Pulmonary artery endothelial cell (primary cell): ENCODE data around the gene RAB43. TPM values are rescaled to one million over a fixed set of nuclear protein-coding genes. Genes with fewer than 3 reads are reported as not detected.
"Not testable (repeated sequence)": the region's sequence is repeated elsewhere in the genome, so short reads cannot be mapped to it uniquely, and the experiment has no call there.

Source experiments
- DNase-seq: peaks from one replicate; pipeline ENCODE4 v3.0.0-alpha.2; 2011; ENCODE audit warnings: low read depth, low spot score
- total RNA-seq: library from RNA; depleted of rRNA; stranded (reverse); fragments of >200 nt; gene quantifications from 2 replicates; pipeline ENCODE4 v1.2.3, GENCODE V29; 2014

RAB43 gene
- total RNA-seq, 1 donor from 2014 or later, result 27.7 TPM

DNA sequence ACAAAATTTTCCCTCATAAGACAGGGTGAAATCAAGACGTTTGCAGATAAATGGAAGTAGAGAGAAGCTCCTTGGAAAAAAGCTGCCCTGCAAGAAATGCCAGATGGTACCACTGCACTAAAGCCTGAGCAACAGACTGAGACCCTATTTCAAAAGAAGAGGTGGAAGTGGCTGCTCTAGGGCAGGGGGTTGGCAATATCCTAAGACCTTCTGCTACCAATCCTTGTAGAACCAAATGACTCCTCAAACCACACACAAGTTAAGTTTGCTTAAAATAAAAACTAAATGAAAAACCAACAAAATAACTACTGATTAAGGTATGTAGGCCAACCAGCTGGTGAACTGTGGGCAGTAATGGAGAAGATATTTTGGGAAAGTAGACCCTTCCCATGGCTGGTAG lies 21.3 kb downstream of the RAB43 start:
- DNase-seq, result no peak

DNA sequence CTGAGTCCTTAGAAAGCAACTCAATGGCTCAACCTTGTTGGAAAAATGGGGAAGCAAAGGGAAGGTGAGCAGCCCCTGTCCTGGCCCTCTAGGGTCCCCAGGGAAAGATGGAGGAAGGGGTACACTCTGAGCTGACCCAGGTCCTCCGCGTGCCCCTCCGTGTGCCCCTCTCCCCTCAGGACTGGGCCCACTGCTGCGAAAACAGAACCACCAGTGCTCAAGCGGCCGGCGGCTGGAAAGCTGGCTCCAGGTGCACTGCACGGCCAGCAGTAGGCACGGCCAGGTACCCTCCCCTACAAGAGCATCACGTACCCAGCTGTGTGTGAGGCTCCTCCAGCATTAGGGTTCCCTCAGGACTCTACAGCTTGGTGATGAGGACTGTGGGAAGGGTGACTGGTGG lies 26.3 kb downstream of the RAB43 start:
- no peak for DNase-seq

DNA sequence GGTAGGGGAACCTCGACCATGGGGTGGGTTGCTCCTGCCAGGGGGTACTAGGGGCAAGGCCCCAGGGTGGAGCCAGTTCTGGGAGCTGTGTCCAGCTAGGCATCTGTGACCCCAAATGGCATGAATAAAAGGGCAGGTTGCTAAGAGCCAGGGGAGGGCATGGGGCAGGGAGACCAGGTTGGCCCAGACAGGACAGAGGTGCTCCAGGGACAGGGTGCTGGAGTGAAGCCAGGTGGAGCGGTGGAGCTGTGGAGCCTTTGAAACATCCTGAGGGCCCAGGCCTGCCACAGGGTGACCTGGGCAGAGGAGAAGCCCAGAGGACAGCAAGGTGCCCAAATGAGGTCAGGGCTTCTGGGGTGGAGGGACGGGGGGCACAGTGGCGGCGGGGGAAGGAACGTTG lies 33.3 kb downstream of the RAB43 start:
- DNase-seq, result not testable (repeated sequence)

DNA sequence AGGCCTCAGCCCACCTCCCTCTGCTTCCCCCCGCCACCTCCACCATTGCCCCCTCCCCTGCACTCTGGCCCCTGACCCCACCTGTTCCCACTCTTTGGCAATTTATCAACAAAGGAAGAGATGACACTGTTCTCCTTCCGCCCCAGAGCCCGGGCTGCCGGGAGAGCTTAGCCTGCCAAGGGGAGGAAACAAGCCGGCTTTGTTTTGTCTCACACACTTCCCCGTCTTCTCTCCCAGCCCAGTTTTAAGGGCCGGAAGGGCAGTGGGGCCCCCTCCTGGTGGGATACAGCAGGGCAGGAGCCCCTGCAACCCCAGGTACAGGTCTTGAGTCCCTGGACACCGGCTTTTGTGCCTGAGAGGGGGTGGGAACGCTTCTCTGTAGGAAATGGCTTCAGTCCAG lies 33.7 kb downstream of the RAB43 start:
- not testable (repeated sequence) for DNase-seq

DNA sequence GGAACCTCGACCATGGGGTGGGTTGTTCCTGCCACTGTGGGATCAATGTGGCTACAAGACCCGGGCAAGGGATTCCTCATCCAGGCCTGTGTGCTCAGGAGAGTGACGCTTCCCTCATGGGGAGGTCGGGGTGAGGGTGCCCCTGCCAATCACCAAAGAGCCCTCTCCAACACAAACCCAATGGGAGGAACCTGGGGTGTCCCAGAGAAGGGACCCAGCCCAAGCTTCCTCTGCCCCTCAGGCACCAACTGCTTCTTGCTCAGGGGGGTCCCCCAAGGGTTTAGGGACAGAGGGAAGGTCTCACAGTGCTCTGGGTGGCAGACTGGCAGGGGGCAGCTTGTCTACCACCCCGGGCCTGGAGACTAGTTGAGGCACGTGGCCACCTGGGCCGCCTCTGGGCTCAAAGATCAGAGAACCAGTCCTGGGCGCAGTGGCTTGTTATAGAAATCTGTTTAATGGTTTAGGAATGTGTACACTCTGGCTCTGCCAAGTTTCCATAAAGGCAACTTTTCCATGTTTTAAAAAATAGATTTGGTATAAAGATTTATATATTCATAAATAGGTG lies 34.4 kb downstream of the RAB43 start:
- DNase-seq, result no peak

DNA sequence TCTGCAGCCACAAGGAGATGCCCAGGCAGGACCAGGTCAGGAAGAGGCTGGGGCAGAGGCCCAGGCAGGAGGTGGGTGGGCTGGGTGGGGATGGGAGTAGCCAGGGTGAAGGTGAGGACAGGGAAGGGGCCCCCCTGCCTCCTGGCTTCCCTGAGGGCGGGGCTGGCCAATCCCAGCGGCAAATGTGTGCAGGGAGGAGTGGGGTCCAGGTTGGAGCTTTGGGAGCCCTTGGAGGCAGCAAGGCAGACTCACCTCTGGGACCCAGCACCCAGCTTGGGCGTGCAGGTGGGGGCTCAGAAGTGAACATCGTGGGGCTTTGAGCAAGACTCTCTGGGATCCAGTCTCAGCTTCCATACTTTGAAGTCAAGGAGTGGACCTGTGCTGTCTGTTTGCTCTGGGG lies 35.8 kb downstream of the RAB43 start:
- no peak for DNase-seq

DNA sequence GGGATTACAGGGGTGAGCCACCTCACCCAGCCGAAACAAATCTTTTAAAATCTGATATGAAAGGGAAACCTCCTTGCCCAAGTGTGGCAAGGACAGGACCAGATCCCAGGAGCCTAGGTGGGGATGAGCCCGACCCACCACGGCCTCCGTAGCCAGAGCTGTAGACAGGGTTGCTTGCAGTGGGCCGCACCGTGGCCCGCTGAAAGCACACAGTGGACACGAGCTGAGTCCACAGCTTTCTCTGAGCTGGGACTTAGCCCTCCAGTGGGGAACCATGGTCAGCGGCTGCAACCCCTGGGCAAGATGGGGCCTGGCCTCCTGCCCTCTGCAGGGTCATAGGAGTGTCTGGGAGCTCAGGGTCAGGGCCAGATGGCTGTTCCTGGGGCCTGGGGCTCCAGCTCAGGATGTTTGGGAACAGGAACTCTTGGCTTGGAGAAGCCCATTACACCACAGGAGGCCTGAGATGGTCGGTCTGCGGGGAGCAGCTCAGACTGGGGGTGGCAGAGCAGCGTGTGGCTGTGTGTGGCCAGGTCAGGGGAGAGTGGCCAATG lies 36.4 kb downstream of the RAB43 start:
- no peak for DNase-seq

DNA sequence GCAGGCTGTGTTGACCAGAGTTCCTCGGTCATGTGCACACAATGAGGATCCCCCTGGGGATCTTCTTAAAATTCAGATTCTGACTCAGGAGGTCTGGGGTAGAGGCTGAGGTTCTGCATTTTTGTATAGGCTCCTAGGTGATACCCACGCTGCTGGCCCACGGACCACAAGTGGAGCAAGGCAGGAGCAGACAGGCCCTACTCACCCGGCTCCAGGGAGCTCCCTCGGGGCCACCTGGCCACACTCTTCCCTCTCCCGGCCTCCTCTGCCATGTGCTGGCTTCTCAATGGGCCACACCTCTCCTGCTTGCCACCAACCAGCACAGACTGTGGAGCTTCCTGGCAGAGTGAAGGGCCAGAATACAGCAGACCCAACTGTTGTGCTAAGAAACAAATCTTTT lies 37.1 kb downstream of the RAB43 start:
- DNase-seq, result no peak

DNA sequence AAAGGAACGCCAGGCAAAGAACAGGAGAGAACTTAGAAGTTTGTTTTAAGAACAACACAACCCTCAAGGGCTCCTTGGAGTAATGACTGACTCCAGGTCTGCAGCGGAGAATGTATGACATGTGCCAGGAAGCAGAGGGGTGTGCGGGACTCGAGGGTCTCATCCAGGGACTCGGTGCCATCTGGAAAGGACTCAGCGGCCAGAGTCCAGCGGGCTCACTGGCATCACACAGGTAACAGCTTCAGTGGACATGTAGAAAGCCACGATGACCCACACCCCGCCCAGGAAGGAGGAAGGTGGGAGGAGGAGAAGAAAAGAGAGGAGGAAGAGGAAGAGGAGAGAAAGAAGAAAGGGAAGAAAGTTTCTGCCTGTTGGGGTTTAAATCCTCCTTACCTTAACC lies 39.6 kb downstream of the RAB43 start:
- DNase-seq, result no peak

DNA sequence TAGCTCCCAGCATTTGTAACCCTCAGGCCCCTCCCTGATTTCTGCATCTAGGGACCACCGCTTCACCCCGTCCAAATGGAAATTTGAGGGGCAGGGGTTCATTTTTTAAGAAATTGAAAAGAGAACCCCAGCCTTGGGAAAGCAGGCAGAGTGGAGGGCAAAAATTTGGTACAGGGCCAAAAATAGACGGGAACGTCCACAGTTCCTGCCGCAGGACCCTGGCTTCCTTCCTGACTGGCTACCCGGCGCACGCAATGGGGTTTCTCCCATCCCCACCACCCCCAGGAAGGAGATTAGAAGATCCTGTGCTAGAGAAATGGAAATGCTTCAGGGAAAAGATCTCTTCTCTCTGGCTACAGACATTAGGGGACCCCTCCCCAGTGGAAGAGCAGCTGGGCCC lies 40.1 kb downstream of the RAB43 start:
- no peak for DNase-seq

DNA sequence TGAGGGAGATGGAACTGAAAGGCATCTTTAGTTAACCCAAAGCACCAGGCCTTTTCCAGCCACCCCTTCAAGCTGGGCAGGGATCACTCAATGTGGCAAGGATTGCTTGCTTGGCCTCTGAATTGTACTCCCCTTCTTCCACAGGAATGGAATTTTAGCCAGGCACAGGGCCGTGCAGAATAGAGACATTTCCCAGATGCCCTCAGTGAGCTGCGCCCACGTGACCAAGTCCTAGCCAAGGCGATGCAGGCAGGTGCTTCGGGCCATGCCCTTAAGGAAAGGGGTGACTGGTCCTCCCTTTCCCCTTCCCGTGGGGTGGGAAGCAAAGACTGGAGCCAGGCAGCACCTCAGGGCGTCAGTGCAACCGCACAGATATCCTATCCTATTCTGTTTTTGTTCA lies 43.1 kb downstream of the RAB43 start:
- no peak for DNase-seq

DNA sequence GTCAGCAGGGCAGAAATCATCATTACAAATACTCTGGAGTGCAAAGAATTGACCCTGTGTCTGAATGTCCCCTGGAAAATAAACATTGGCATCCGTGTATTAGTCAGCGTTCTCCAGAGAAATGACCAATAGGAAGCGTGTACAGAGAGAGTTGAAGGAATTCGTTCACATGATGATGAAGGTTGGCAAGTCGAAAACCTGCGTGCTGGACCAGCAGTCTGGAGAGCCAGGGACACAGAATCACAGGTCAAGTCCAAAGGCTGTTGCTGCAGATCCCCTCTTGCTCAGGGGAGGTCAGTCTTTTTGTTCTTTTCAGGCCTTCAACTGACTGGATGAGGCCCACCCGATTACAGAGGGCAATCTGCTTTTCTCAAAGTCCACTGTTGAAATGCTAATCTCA lies 44.4 kb downstream of the RAB43 start:
- no peak for DNase-seq

DNA sequence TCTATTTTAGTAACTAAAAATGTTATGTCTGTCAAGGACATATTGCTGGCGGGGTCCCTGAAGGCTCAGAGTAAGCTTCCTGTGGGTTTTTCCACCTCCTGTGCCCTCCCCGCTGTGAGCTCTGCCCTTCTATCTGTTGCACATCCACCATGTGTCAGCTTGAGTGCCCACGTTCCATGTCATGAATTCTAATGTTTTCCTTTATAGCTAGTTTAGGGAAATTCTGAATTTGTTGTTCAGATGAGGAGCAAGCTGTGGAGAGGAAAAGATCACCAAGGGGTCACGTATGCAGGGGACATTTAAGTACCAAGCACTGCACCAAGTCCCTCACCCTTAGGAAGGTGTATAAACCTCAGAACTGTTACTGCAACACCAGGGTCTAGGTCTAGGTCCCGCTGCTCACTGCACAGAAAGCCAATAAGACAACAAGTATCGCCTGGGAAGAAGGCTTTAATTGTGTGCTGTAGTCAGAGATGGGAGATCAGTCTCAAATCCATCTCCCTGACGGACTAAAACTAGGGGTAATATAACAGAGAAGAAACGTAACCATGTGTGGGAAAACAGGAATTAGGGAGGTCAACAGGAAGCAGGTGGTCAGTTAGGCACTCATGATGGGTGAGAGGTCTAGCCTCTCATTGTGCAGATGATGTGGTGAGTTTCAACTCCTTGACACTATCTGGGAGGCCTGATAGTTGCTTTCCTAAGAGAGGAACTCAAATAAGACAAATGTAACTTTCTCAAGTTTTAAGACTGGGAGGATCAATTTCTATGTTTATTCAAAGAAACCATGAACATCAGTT lies 51.3 kb downstream of the RAB43 start:
- DNase-seq, result no peak

DNA sequence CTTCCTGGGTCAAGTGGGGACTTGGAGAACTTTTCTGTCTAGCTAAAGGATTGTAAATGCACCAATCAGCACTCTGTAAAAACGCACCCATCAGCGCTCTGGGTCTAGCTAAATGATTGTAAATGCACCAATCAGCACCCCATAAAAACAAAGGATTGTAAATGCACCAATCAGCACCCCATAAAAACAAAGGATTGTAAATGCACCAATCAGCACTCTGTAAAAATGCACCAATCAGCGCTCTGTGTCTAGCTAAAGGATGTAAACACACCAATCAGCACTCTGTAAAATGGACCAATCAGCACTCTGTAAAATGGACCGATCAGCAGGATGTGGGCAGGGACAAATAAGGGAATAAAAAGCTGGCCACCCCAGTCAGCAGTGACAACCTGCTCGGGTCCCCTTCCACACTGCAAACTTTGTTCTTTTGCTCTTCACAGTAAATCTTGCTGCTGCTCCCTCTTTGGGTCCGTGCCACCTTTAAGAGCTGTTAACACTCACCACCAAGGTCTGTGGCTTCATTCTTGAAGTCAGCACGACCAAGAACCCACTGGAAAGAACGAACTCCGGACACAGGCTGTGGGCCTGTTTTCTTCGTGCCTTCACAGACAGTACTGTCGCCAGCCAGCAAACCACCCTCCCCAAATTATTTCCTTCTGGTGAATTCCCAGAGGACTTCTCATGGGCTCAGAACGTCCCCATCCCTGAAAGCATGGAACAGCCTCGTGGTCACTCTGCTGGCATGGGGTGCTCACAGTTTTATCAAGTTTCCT lies 52.1 kb downstream of the RAB43 start:
- DNase-seq, result not testable (repeated sequence)

DNA sequence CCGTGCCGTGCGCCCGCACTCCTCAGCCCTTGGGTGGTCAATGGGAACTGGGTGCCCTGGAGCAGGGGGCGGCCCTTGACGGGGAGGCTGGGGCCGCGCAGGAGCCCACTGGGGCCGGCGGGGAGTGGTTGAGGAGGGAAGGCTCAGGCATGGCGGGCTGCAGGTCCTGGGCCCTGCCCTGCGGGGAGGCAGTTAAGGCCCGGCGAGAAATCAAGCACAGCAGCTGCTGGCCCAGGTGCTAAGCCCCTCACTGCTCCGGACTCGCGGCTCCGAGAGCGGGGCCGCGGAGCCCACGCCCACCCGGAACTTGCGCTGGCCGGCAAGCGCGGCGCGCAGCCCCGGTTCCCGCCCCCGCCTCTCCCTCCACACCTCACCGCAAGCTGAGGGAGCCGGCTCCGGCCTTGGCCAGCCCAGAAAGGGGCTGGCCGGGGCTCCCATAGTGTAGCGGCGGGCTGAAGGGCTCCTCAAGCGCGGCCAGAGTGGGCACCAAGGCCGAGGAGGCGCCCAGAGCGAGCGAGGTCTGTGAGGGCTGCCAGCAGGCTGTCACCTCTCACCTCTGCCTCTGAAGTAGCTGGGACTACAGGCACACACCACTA lies 53.2 kb downstream of the RAB43 start:
- DNase-seq, result no peak

DNA sequence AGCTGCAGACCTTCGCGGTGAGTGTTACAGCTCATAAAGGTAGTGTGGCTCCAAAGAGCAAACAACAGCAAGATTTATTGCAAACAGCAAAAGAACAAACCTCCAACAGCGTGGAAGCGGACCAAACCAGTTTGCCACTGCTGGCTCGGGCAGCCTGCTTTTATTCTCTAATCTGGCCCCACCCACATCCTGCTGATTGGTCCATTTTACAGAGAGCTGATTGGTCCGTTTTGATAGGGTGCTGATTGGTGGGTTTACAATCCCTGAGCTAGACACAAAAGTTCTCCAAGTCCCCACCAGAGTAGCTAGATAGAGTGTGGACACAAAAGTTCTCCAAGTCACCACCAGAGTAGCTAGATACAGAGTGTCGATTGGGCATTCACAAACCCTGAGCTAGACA lies 53.9 kb downstream of the RAB43 start:
- not testable (repeated sequence) for DNase-seq

DNA sequence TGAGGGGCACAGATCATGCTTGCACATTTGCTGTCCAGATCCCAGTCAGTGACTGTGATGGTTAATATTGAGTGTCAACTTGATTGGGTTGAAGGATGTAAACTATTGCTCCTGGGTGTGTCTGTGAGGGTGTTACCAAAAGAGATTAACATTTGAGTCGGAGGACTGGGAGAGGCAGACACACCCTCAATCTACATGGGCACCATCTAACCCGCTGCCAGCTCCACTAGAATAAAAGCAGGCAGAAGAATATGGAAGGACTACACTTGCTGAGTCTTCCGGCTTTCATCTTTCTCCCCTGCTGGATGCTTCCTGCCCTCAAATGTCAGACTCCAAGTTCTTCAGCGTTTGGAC lies 55.9 kb downstream of the RAB43 start:
- DNase-seq, result no peak

DNA sequence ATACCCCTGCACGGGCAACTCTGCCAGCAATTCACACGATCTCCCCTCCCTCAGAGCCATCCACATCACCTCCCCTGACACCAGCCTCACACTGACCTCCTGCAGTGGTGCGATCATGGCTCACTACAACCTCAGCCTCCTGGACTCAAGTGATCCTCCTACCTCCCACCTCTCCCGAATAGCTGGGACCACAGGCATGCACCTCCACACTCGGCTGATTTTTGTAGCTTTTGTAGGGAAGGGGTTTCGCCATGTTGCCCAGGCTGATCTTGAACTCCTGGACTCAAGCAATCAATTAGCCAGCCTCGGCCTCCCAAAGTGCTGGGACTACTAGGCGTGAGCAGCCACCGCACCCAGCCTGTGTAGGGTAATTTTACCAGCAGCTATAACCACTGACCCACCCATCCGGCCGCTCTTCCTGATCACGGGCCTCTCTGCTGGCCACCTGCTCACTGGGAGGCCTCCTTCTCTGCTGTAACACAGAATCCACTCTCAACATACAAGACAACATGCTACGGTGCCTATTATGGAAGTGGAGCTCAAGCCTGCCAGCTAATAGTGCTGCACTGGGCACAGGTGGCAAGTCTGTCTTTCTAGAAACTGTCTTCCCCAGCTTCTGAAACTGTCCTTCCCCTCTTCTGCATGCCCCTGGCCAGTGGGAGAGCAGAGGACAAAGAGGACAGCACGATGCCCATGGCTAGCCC lies 56.4 kb downstream of the RAB43 start:
- DNase-seq, result no peak

DNA sequence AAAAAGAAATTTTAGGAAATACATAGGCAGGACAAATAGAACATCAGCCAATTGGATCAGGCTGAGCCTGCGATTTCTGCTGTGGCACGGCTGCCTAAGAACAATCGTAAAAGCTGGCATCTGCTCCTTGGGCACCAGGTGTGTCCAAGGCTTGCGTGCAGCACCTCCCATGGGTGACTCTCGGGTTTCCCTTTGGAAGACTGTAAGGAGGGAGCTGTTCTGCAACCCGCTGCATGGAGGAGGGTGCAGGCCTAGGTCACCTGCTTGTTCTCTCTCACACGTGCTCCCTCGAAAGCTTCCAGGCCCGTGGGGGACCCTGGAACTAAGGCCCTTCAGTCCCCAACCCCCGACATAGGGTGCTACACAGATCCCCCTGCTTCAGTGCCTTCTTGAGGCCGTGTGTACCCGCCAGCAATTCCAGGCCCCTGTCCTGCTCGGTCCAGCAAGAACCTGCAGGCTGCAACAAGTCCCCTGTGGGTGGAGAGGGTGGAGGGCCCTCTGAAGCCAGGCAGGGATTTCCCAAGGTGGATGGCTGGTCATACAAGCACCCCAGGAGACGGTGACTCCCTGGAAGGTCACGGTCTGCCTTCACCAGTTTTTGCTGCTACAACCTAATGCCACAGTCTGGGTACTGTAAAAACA lies 57.6 kb downstream of the RAB43 start:
- DNase-seq, result no peak

DNA sequence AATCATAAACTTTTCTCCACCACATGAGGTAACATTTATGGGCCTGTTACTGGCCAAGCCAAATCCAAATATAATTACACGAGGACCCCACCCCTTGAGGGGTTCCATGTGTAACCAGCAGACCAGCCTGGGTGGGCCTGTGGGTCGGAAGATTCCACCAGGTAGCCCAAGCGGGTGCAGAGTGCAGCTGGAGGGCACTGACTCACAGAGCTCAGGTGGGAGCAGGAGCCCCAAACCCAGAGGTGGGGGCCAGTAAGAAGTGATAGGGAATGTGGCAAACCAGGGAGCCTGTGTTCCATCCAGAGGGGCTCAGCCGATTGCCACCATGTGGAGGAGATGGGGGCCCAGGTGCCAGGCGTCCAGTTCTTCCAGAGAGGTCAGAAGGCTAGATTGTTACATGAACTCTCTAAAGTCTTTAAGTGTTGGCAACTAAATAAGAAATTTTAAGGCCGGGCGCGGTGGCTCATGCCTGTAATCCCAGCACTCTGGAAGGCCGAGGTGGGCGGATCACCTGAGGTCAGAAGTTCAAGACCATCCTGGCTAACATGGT lies 58.4 kb downstream of the RAB43 start:
- no peak for DNase-seq
